ENCODE measurements around the gene ARHGEF33.

ARHGEF33 gene

DNA sequence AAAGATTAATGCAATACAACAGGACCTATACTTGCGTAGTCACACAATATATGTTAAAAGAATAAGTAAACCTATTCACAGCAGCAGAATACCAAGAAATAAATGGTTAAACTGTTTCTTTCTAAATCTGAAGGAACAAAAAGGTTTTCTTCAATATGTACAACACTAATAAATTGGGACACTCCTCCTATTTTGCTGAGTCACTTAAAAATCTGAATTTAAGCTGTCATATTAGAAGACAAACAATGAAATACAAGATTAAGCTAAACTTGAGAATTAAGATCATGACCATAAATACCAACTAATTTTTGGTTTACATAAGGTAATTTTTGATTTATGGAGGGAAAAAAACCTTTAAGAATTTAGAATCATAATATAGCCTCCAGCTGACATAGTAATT is 92.8 kb downstream of the ARHGEF33 start:
- TF ChIP-seq, protein P1, sequence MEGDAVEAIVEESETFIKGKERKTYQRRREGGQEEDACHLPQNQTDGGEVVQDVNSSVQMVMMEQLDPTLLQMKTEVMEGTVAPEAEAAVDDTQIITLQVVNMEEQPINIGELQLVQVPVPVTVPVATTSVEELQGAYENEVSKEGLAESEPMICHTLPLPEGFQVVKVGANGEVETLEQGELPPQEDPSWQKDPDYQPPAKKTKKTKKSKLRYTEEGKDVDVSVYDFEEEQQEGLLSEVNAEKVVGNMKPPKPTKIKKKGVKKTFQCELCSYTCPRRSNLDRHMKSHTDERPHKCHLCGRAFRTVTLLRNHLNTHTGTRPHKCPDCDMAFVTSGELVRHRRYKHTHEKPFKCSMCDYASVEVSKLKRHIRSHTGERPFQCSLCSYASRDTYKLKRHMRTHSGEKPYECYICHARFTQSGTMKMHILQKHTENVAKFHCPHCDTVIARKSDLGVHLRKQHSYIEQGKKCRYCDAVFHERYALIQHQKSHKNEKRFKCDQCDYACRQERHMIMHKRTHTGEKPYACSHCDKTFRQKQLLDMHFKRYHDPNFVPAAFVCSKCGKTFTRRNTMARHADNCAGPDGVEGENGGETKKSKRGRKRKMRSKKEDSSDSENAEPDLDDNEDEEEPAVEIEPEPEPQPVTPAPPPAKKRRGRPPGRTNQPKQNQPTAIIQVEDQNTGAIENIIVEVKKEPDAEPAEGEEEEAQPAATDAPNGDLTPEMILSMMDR (IDR thresholded peaks at IDR 0.05; ENCODE audit: low read depth, low read length), result no peak
- DNase-seq (ENCODE audit: extremely low read depth, low read depth), result no peak

DNA sequence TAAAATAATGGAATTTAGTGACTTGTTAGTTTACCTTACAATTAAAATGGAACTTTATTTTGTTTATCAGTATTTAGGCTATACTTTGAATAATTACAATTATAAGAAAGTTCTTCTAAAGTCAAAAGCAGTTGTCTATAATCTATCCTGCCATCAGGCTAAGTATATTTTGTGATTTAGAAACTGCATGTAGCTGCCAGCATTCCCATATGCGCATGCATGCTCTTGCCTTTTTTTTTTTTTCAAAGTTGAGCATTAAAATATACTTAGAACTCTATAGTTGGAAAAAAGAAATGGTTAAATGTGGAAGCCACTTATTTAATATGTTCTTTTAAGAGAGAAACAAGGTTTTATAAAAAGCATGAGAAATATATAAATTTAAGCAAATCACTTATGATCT is 99.0 kb downstream of the ARHGEF33 start:
- TF ChIP-seq, protein P1 (IDR thresholded peaks at IDR 0.05; ENCODE audit: low read depth, low read length), result no peak

DNA sequence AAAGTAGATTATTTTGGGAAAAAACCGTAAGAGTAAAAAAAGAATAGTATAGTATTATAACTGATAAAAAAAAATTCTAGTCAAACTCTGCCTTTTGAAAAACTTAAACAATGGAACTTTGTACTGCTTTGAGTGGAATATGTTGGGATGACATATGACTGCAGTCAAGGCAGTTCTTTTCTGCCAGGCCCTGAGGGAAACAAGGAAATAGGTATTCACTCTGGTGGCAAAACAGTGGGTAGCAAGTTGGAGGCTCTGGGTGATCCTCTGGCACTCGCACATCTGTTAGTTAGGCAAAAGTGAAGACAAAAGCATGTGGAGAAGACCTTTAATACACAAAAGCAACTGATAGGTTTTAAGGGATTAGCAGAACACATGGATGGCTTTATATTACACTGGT is 102.2 kb downstream of the ARHGEF33 start:
- TF ChIP-seq, protein P1 (IDR thresholded peaks at IDR 0.05; ENCODE audit: low read depth, low read length), result no peak
- no peak for DNase-seq (ENCODE audit: extremely low read depth, low read depth)

More for the DNA sequence above, 99.0 kb downstream of the ARHGEF33 start:
- no peak for DNase-seq (ENCODE audit: extremely low read depth, low read depth)

DNA sequence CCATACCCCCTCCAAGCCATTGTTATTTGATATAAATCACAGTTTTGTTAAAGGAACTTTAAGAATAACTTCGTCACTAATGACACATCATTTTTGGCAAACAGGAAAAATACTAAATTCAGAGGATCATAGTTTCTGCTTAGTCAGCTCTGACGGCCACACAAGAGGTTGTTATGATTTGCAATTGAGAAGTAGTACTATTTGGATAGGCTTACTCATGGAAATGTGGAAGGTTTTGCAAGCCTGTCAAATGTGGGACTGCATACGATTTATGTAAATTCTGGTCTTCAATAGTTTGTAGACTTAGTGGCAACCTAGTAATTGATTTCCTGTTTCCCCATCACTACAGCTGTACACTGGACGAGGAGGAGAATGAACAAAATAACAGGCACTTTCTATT is 108.1 kb downstream of the ARHGEF33 start:
- peak; percentile 73 for DNase-seq (ENCODE audit: extremely low read depth, low read depth)
- TF ChIP-seq, protein P1 (IDR thresholded peaks at IDR 0.05; ENCODE audit: low read depth, low read length), result no peak

DNA sequence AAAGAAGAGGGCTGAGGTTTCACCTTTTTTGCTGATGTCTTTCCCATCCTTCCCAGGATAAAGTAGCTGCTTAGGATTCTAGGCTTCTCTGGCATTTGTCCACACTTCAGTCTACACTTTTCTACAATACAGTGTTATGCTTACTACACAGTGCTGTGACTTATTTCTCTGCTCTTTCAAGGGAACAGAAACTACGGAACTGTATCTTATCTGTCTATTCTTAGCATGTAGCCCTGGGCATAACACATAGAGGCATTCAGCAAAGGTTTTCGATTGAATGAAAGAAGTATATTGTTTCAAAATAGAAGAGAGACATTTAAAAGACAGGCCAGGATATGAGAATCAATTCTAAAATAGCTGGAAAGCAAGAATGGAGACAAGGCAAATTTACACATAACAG is 110.9 kb downstream of the ARHGEF33 start:
- no peak for DNase-seq (ENCODE audit: extremely low read depth, low read depth)
- TF ChIP-seq, protein P1 (IDR thresholded peaks at IDR 0.05; ENCODE audit: low read depth, low read length), result no peak

DNA sequence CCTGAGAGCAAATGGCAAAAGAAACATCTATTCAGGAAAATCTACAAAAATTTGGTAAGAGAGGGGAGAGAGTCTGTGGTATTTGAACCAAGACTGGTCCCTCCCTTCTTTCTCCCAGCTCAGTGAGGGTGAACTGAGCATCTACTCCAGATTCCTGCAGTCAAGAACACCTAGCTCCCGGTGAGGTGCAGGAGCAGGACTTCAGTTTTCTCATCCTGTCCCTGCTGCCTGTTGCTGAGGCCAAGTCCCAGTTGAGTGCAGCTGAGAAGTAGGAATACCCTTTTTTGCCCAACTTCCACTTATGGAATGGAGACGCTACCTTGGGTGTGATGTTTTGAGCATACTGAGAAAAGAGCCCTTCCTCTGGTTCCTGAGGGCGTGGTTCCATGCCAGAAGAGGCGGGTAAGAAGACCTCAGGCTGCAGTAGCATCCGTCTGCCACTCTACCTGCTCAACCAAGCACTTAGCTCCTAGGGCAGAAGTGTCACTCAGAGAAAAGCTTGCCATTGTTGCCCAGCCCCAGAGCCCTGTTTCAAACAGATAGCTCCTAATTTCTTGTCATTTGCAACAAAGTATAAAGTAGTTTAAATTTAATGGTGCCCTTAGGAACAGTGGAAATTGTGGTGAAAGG is 118.3 kb downstream of the ARHGEF33 start:
- DNase-seq (ENCODE audit: extremely low read depth, low read depth), result no peak
- TF ChIP-seq, protein P1 (IDR thresholded peaks at IDR 0.05; ENCODE audit: low read depth, low read length), result no peak

DNA sequence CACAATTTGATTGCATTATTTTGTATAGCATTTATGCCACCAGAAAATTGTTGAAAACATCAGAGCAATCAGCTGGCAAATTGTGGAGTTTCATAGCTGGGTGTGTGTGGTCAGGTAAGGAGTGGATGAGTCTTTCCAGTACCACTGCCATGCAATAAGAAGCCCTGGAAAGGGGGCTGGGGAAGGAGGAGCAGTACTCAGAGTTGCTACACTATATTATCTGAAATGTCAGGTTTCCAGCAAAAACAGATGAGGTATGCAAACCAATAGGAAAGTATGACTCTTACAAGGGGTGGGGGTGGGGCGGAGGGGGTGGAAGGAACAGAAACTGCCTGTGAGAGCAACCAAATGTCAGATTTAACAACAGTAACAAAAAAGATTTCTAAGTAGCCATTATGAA is 119.0 kb downstream of the ARHGEF33 start:
- DNase-seq (ENCODE audit: extremely low read depth, low read depth), result no peak
- TF ChIP-seq, protein P1 (IDR thresholded peaks at IDR 0.05; ENCODE audit: low read depth, low read length), result no peak
